GM21786 (cell line): Measurements from ENCODE around the gene MGAT4A.

ENCODE experiments used
- ATAC-seq: cut with Tn5 transposase; IDR thresholded peaks from one replicate; pipeline ENCODE4 v1.9.1; 2021; ENCODE audit not compliant: unreplicated experiment

Gene MGAT4A

DNA sequence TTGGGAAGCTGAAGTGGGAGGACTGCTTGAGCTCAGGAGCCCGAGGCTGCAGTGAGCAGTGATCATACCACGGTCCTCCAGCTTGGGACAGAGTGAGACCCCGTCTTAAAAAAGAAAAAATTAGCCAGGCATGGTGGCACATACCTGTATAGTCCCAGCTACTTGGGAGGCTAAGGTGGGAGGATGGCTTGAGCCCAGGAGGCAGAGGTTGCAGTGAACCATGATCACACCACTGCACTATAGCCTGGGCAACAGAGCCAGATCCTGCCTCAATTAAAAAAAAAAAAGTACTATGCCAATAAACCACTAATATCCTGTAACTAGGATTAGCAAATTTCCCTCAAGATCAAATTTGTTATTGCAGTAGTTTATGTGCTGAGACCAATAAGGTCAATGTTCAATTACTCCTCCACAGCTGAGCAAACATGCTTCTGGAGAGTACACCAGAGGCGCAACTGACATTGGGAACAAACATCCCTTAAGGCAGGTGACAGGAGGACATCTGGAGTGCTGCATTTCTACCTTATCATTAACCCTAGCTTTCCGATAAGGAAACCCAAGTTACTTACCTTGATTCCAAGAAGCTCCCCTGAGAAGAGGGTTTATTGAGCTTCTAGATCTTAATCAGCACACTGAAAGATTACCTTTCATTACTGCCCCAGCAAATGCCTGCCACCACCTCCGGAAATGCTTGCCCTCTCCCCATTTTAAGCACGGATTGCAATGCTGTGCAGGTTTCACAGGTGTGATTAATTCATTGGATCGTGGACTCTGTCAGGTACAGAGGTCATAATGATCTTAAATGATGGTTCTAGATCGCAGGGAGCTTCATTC is 26.2 kb downstream of the MGAT4A start:
- no peak for ATAC-seq

DNA sequence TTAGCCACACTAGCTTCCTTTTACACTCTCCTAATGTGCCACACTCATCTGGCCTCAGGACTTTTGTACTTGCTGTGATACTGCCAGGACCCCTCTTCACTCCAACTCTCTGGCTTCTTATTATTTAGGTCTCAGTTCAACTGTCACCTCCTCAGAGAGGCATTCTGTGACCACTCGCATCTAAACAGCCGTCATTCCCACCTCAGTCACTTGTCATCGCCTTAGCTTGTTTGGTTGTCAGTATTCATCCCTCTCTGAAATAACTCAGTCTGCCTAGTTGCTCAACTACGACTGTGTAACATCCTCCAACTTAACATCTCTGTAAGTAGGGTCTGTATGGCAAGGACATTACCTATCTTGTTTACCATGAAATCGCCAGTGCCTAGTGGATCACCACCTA is 27.2 kb downstream of the MGAT4A start:
- ATAC-seq = no peak

DNA sequence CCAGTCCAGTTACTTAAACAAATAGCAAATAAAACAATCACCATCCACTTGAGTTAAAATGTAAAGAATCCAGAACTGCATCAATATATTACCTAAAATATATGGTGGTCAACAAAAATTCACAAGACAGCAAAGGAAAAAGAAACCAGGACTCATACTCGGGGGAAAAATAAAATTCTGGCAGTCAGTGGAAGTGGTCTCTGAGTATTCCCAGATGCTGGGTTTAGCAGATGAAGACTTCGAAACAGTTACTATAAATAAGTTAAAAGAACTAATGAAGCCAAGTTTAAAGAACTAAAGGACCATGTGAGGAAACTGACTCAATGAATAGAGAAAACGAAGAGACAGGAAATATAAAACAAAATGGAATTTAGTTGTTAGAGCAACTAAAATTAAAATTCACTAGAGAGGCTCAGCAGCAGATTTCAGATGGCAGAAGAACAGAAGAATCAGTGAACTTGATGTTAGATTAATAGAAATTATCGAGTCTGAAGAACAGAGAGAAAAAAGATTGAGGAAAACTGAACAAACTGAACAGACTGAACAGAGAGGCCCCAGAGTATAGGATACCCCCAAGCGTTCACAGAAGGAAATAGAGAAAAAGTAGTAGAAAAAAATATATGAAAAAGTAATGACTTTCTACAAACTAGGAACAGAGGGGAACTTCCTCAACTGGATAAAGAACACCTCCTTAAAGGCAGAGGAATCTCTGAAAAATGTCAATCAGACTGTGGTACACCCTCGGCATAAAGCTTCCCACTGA is 27.9 kb downstream of the MGAT4A start:
- no peak for ATAC-seq

DNA sequence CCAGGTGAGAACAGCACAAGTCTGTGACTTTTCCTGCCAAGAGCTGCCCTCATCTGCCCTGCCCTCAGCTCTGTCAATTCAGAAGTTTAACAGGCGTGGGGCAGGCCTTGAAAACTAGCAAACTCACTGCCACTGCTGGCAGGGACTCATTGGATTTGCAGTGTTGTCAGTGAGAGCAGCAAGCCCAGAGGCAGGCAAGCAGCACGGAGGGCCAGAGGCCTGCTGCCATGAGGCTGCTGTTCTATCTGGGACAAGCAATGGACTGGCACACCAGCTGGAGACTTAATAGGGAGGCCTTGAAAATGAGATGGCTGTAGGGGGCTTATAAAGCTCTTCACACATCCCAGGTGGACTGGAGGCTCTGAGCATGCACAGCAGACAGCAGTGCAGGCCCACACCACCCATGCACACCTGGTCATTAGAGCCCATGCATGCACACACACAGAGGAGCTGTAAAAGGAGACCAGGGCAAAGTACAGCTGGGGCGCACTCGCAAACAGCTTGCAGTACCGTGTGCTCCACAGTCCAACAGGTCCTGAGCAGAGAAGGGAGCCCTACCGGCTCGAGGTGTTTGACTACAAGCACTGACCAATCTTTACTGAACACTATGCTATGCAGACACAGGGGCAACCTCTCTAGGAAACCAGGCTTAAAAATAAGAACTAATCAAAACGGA is 28.7 kb downstream of the MGAT4A start:
- ATAC-seq = no peak

DNA sequence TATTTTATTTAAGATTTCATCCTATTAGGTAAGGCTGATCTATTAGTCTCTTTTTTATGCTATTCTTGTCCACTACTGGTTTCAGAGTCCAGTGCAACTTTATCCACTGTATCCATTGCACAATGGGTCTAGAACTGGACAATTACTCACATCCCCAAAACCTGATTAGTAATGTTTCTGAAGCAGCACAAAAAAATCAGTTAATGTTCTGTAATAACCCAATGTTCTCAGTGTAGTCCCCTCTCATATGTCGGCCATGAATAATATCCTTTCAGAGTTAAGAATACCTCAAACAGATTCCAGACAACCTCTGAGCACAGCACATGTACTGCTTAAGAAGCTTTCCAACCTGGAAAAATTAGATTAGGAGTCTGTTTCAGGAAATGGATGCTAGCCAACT is 29.7 kb downstream of the MGAT4A start:
- ATAC-seq = no peak

DNA sequence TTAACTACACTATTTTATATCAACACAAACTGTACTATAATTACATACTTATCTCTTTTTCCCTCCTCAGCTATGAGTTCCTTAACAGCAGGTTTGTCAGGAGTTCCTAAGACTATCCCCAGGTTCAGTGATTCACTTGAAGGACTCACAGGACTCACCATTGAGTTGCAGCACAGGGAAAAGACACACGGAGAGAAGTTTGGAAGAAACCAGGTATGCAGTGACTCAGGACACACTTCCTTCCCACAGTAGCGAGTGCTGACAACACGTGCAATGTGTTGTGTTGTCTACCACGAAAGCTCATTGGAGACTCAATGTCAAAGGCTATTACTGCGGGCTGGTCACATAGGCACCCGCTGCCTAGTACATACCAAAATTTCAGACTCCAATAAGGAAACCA is 32.0 kb downstream of the MGAT4A start:
- no peak for ATAC-seq

DNA sequence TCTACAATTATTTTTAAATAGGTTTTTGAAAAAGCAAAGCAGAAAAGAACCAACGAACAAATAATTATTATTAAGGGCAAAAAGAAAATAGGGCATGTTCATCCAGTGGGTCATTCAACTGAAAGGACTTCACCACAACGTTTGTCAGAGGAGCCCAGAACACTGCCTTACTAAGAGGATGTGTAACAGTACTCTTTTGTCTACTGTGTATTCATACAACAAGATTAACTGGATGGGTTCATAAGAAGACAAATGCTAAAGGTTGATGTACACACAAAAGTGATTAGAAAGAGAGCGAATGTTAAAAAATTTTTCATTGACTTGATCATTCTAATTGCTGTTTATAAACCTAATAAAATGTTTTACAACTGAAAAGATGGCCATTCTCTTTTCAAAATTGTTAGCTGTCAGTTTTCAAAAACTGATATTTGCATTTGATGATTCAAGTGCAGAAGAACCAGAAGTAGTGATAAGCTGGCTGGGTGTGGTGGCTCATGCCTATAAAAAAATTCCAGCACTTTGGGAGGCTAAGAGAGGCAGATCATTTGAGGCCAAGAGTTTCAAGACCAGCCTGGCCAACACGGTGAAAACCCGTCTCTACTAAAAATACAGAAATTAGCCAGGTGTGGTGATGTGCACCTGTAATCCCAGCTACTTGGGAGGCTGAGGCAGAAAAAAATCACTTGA is 33.1 kb downstream of the MGAT4A start:
- ATAC-seq = no peak

DNA sequence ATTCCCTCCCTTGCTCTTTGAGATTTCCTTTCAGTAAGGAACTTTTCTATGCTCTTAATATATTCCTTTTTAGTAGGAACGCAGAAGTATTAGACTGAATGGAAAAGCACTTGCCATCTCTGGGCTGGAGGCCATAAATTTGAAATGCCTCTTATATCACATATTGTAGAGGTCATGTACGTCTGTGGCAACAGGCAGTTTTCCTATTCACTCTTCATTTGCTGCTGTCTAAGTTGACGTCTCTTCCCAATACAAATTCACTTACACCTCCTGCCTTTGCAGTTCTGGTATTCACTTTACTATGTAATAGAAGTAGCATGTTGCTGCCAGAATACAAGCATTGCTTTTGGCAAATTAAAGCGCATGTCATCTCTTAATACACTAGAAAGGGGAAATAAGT is 34.7 kb downstream of the MGAT4A start:
- ATAC-seq = no peak

DNA sequence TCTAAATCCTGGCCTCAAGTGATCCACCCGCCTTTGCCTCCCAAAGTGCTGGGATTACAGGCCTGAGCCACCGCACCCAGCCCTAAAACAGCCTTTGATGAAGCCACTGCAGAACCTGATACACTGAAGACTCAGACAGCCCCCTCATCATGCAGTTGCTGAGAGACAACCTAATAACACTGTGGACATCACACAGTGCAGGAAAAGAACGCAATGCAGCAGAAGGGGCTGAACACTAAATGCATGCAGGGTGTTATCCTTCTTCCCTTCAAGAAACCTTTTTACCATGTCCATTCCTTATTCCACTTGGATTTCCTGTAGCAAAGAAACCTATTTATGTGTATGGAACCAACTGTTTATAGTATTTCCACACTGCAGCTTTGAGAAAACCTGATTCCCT is 35.7 kb downstream of the MGAT4A start:
- no peak for ATAC-seq

DNA sequence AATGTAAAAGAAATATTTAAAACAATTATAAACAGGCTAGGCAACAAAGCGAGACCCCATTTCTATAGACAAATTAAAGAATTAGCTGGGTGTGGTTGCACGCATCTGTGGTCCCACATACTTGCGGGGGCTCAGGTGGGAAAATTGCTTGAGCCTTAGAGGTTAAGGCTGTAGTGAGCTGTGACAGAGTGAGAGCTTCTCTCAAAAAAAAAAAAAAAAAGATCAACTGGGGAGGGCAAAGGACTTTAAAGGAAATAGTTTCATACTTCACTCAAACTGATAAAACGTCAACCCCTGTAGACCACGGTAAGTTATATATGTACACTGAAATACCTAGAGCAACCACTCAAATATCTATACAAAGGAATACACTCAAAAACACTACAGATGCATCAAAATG is 37.5 kb downstream of the MGAT4A start:
- ATAC-seq = no peak

DNA sequence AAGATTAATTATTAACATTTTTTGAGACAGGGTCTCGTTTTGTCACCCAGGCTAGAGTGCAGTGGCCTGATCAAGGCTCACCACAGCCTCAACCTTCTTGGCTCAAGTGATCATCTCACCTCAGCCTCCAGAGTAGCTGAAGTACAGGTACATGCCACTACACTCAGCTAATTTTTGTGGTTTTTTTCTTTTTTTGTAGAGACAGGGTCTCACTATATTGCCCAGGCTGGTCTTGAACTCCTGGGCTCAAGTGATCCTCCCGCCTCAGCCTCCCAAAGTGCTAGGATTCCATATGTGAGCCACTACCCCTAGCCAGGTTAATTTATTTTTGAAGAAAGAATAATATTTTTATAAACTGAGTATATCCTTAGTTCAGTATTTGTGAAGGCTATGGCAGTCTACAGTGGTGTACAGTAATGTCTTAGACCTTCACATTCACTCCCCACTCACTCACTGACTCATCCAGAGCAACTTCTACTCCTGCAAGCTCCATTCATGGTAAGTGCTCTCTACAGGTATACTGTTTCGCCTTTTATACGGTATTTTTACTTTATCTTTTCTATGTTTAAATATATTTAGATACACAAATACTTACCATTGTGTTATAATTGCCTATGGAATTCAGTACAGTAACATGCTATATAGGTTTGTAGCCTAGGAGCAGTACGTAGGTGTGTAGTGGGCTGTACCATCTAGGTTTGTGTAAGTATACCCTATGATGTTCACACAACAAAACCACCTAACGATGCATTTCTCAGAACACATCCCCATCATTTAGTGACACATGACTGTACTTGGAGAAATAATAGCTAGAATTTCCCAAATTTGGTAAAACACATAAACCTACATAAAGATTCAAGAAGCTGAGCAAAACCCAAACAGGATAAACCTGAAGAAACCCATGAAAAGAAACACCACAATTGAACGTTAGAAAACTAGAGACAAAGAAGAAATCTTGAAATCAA is 38.6 kb downstream of the MGAT4A start:
- no peak for ATAC-seq

DNA sequence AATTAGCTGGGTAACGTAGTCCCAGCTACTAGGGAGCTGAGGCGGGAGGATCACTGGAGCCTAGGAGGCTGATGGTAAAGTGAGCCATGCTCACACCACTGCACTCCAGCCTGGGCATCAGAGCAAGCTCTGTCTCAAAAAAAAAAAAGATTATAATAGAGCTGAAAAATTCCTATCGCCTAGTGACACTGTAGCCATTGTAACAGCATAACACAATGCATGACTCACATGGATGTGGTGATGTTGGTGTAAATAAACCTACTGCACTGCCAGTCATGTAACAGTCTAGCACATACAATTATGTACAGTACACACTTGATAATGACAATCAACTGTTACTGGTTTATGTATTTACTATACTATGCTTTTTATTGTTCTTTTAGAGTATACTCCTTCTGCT is 39.6 kb downstream of the MGAT4A start:
- ATAC-seq = no peak

DNA sequence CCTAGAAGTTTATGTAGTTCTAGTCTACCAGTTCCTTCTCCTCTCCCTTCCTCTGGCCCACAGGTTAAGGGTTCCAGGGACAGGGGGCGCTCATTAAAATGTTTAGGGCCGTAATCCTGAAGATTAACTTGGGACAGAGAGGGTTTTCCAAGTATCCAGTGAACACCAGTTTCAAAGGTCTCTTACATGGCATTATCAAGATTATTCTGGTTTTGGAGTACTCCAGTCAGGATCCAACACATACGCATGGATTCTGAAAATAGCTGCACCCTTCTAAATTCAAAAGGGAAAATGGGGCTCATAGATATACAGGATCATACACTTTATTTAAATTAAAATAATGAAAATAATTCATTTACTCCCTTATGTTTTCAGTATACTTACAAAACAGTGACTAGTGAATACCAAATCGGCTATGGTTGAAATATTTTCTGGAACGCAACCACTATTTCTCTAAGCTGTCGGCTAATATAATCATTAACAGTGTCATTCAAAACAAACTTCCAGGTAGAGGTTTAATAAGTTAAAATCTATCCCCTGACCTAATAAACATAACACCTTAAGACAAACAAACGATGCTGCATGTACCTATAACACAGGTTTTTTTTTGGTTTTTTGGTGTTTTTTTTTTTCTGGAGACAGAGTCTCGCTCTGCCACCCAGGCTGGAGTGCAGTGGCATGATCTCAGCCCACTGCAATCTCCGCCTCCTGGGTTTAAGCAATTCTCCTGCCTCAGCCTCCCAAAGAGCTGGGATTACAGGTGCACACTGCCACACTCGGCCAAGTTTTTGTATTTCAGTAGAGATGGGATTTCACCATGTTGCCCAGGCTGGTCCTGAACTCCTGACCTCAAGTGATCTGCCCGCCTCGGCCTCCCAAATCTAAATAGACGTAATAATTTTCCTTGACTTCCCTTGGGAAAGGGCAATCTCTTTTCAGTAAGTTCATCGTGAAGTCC is 44.7 kb downstream of the MGAT4A start:
- ATAC-seq = no peak

DNA sequence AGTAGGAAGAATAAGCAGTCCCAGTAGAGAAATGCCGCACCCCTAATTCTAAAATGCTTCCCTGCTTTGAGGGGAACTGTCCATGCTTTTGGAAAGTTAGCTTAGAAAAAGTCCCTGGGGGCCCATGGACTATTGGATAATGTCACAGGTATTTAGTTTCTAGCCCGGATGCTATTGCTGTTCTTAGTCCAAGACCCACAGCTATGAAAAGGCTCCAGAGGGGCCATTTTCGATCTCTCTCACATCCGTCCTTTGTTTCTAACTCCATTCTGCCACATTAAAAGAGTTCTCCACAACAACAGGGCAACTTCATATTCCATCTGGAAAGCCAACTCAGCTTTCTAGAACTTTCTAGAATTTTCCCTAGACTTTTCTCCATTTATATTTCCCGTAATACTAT is 47.2 kb downstream of the MGAT4A start:
- no peak for ATAC-seq

DNA sequence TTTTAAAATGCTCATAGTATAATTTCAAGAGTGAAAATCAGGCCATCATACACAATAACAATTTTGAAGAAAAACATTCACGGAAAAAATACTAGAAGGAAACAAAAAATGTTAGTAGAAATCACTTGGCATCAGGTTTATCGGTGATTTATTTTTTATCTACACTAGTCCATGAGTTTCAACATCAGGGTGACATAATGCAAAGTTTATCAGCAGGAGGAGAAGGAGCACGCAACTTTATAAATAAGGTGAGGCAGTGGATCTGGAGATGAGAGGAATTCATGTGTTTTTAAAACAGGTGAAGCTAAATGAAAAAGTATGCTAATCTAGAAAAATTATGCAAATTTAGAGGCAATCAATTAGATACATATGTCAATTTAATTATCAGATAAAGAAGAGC is 54.2 kb downstream of the MGAT4A start:
- no peak for ATAC-seq

DNA sequence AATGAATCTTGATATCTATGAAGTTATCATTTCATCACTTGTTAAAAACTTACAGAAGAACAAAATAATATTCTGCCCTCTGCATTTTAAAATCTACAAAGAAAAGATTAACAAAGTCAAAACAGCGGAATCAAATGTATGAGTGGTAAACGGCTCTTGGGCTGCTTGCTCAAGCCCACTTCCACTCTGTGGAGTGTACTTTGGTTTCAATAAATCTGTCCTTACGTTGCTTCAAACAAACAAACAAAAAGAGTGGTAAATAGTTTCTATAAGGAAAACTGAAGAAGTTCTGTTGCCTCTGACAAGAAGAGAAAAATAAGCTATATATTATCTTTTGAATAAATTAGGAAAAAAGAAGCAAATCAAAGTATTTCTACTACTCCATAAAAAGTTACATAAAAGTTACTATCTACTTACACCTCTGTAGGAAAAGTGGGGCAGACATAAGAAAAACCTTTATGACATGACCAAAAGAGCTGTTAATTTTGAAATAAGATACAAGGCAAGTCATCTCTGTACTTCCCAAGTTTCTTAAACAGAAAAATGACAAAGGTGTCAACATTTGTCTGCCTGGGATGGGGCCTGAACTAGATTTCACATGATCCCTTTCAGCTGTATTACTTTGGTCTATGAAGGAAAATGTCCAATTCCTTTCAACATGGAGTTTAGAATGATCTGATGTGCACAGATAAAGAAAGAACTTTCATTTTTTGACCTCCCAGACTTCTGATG is 56.5 kb downstream of the MGAT4A start:
- no peak for ATAC-seq

DNA sequence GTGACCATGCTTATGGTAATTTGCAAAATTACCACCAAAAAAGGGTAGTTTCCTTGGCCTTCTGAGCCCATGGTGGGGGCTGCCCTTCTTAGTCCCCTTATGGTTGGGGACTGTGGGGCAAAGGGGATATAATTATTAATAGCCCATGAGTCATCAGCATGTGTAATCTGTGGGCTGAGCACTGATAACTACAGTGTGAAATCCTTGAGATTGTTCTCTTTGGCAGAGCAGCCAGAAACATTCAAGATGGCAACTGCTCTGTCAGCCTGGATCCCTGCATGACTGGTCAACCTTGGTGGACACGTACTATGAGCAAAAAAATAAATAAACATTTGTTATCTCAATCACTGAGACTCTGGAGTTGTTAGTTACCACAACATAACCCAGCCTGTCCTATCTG is 61.3 kb downstream of the MGAT4A start:
- ATAC-seq = no peak

DNA sequence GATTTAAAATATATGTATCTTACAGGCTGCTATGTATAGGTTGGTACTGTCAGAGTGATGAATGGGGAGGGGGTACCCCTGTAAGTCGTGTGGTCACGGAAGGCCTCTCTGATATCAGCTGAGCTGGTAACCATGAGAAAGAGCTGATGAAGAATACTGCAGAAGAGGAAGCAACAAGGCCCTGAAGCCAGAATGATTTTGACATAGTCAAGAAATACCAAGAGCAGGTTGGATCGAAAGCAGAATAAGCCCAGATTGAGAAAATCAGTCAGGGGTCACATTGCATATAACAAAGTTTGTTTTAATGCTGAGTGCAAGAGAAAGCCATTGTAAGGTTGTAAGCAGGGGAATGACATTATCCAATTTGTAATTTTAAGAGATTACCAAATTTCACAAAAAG is 65.3 kb downstream of the MGAT4A start:
- ATAC-seq = no peak
